ENCODE data around the gene ARRB1. TPM values are rescaled to one million over a fixed set of nuclear protein-coding genes. Genes with fewer than 3 reads are reported as not detected.

The ARRB1 gene
- total RNA-seq, 1 experiment from 2014 or later: 116 TPM

- peaks cover 9% of the 10 kb centered on the region for H3K4me1 Mint-ChIP-seq (ENCODE audit: low read depth, unreplicated experiment)
- TF ChIP-seq, protein P1, sequence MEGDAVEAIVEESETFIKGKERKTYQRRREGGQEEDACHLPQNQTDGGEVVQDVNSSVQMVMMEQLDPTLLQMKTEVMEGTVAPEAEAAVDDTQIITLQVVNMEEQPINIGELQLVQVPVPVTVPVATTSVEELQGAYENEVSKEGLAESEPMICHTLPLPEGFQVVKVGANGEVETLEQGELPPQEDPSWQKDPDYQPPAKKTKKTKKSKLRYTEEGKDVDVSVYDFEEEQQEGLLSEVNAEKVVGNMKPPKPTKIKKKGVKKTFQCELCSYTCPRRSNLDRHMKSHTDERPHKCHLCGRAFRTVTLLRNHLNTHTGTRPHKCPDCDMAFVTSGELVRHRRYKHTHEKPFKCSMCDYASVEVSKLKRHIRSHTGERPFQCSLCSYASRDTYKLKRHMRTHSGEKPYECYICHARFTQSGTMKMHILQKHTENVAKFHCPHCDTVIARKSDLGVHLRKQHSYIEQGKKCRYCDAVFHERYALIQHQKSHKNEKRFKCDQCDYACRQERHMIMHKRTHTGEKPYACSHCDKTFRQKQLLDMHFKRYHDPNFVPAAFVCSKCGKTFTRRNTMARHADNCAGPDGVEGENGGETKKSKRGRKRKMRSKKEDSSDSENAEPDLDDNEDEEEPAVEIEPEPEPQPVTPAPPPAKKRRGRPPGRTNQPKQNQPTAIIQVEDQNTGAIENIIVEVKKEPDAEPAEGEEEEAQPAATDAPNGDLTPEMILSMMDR (IDR thresholded peaks at IDR 0.05; ENCODE audit: insufficient read depth in 1 of 2, low read depth in 1 of 2, low read length in 1 of 2, severe bottlenecking in 1 of 2, unreplicated experiment in 1 of 2): no peak
- POLR2A ChIA-PET: no interaction called here
Measured at GRCh38 chr11:75261902-75262361, 89.5 kb downstream of the ARRB1 start.

GRCh38 chr11:75260396-75261170 is 90.9 kb downstream of the ARRB1 start:
- H3K4me3 ChIP-seq (ENCODE audit: low read depth, low read length): no peak overlapping the region
- peak in 1 of 2 experiments; percentile 32 for DNase-seq
- no peaks in the 10 kb centered on the region for H3K9me3 Mint-ChIP-seq (ENCODE audit: unreplicated experiment)
- H3K36me3 Mint-ChIP-seq (ENCODE audit: insufficient read depth, unreplicated experiment): peaks cover 49% of the 10 kb centered on the region
- H3K4me3 Mint-ChIP-seq (ENCODE audit: unreplicated experiment): no peak overlapping the region
- TSS peak; percentile 5 for BruUV-seq (replicated peaks)
- H3K27ac Mint-ChIP-seq (ENCODE audit: unreplicated experiment): no peak overlapping the region
- no peaks in the 10 kb centered on the region for H3K9me3 ChIP-seq
- no peaks in the 10 kb centered on the region for H3K4me1 ChIP-seq
- H3K27me3 ChIP-seq (replicated peaks; ENCODE audit: control insufficient read depth, insufficient read depth, low read length): no peaks in the 10 kb centered on the region; the same call in 1 of the 2 replicates
- ChIA-PET POLR2A (no interaction called here), CTCF (interaction anchor here (0.7 to 1.1 kb wide), 2 partner anchors 12 to 53 kb away, joined by 3 read pairs; no protein-coding TSS in a partner anchor)
- TF ChIP-seq, protein P1 (IDR thresholded peaks at IDR 0.05; ENCODE audit: insufficient read depth in 1 of 2, low read depth in 1 of 2, low read length in 1 of 2, severe bottlenecking in 1 of 2, unreplicated experiment in 1 of 2): no peak
- H3K36me3 ChIP-seq (ENCODE audit: control insufficient read depth, insufficient read depth, low read length): no peaks in the 10 kb centered on the region
- intact Hi-C loops (cut with micrococcal nuclease; ENCODE audit: unreplicated experiment): no loop called here
- peaks cover under 1% of the 10 kb centered on the region for H3K4me1 Mint-ChIP-seq (ENCODE audit: low read depth, unreplicated experiment)
- H3K27me3 Mint-ChIP-seq (ENCODE audit: insufficient read depth, unreplicated experiment): peaks cover 21% of the 10 kb centered on the region

More at GRCh38 chr11:75261902-75262361, 89.5 kb downstream of the ARRB1 start:
- Mint-ChIP-seq H3K4me3 (ENCODE audit: unreplicated experiment) (no peak overlapping the region), H3K27me3 (ENCODE audit: insufficient read depth, unreplicated experiment) (peaks cover 13% of the 10 kb centered on the region), H3K36me3 (ENCODE audit: insufficient read depth, unreplicated experiment) (peaks cover 50% of the 10 kb centered on the region), H3K9me3 (ENCODE audit: unreplicated experiment) (no peaks in the 10 kb centered on the region), H3K27ac (ENCODE audit: unreplicated experiment) (no peak overlapping the region)
- BruUV-seq (replicated peaks): no TSS peak
- no peaks in the 10 kb centered on the region; the same call in 1 of the 2 replicates for H3K27me3 ChIP-seq (replicated peaks; ENCODE audit: control insufficient read depth, insufficient read depth, low read length)
- intact Hi-C loops (cut with micrococcal nuclease; ENCODE audit: unreplicated experiment): no loop called here
- H3K4me1 ChIP-seq: no peaks in the 10 kb centered on the region
- DNase-seq: peak in 1 of 2 experiments; percentile 31
- no peaks in the 10 kb centered on the region for H3K9me3 ChIP-seq
- H3K4me3 ChIP-seq (ENCODE audit: low read depth, low read length): no peak overlapping the region
- CTCF ChIA-PET: interaction anchor here (1.1 kb wide), 1 partner anchor 13 kb away, joined by 5 read pairs; no protein-coding TSS in a partner anchor
- H3K36me3 ChIP-seq (ENCODE audit: control insufficient read depth, insufficient read depth, low read length): no peaks in the 10 kb centered on the region

DNA sequence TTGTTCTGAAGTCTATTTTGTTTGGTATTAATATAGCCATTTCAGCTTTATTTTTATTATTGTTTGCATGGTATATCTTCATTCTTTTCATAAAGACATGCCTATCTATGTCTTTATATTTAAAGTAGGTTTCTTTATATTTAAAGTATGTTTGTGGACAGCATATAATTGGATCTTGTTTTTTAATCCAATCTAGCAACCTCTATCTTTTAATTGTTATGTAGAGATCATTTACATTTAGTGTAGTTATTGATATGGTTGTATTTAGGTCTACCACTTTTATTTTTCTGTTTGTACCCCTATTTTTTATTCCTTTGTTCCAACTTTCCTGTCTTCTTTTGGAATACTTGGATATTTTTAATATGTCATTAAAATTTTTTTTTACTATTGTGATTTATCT is 97.1 kb downstream of the ARRB1 start:
- ChIA-PET POLR2A (no interaction called here), CTCF (interaction anchor here (1.0 to 2.1 kb wide), 2 partner anchors 17 to 552 kb away, joined by 3 to 7 read pairs; no protein-coding TSS in a partner anchor)
- Mint-ChIP-seq H3K9me3 (ENCODE audit: unreplicated experiment) (no peaks in the 10 kb centered on the region), H3K4me3 (ENCODE audit: unreplicated experiment) (no peak overlapping the region), H3K27ac (ENCODE audit: unreplicated experiment) (no peak overlapping the region), H3K4me1 (ENCODE audit: low read depth, unreplicated experiment) (no peaks in the 10 kb centered on the region), H3K36me3 (ENCODE audit: insufficient read depth, unreplicated experiment) (peaks cover 8% of the 10 kb centered on the region), H3K27me3 (ENCODE audit: insufficient read depth, unreplicated experiment) (peaks cover 20% of the 10 kb centered on the region)
- BruUV-seq (replicated peaks): no TSS peak
- TF ChIP-seq, protein P1 (IDR thresholded peaks at IDR 0.05; ENCODE audit: insufficient read depth in 1 of 2, low read depth in 1 of 2, low read length in 1 of 2, severe bottlenecking in 1 of 2, unreplicated experiment in 1 of 2): no peak
- intact Hi-C loops (cut with micrococcal nuclease; ENCODE audit: unreplicated experiment): no loop called here
- no peaks in the 10 kb centered on the region for H3K36me3 ChIP-seq (ENCODE audit: control insufficient read depth, insufficient read depth, low read length)
- DNase-seq: no peak
- no peaks in the 10 kb centered on the region for H3K4me1 ChIP-seq
- no peaks in the 10 kb centered on the region for H3K27me3 ChIP-seq (replicated peaks; ENCODE audit: control insufficient read depth, insufficient read depth, low read length)
- H3K4me3 ChIP-seq (ENCODE audit: low read depth, low read length): no peak overlapping the region
- peaks cover 17% of the 10 kb centered on the region for H3K9me3 ChIP-seq

Measured in Caco-2 (cell line).